HG02759 (cell line): ENCODE data around the gene PRDM12.

Experiments
- ATAC-seq: cut with Tn5 transposase; IDR thresholded peaks from one replicate; pipeline ENCODE4 v1.9.1; 2021; ENCODE audit warnings: mild to moderate bottlenecking, moderate library complexity; ENCODE audit not compliant: unreplicated experiment

PRDM12 gene

GRCh38 chr9:130664251-130665028 lies at the start of gene PRDM12:
PRDM12 (plus strand) TSS chr9:130664594; CDS start chr9:130664654, 60 bp downstream.
- ATAC-seq = no peak

DNA sequence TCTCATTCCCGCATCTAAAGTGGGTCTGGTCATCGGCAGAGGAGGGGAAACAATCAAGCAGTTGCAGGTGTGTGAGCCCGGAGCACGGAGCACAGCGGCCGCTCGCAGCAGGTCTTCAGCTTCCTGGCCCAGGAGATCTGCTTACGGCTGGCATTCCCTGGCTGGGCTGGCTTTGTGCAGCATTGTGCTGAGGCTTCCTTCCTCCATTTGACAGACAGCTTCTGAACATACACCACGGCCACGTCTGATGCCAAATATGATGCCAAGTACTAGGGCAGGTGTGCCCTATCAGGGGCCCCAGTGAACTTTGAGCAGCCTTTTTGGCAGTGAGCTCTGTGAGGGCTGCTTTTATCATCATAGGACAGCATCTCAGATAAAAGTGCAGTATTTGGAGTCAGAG lies 47.9 kb upstream of the PRDM12 start:
- ATAC-seq = no peak

- ATAC-seq = no peak
Measured at GRCh38 chr9:130623466-130623865, 40.9 kb upstream of the PRDM12 start.

- no peak for ATAC-seq
Measured at GRCh38 chr9:130624154-130624553, 40.2 kb upstream of the PRDM12 start.

GRCh38 chr9:130626249-130626996 lies 38.0 kb upstream of the PRDM12 start:
- no peak for ATAC-seq

DNA sequence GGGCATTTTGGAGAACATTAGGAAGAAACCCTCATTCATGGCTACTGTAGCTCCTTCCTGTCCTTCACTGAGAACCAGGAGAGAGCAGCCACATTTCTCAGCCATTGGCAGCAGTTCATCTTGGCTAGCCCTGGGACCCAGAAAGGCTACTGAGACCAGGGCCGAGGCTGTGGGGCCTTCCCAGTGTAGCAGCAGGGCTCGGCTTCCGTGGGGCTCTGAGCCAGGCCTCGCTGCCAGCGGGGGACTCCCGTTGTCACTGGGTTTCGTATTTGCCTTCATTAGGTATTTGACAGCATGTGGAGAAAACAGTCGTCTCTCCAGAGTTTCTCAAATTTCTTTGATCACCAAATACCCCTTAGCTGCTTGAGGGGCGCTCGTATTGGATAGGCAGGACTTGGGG lies 37.3 kb upstream of the PRDM12 start:
- no peak for ATAC-seq

DNA sequence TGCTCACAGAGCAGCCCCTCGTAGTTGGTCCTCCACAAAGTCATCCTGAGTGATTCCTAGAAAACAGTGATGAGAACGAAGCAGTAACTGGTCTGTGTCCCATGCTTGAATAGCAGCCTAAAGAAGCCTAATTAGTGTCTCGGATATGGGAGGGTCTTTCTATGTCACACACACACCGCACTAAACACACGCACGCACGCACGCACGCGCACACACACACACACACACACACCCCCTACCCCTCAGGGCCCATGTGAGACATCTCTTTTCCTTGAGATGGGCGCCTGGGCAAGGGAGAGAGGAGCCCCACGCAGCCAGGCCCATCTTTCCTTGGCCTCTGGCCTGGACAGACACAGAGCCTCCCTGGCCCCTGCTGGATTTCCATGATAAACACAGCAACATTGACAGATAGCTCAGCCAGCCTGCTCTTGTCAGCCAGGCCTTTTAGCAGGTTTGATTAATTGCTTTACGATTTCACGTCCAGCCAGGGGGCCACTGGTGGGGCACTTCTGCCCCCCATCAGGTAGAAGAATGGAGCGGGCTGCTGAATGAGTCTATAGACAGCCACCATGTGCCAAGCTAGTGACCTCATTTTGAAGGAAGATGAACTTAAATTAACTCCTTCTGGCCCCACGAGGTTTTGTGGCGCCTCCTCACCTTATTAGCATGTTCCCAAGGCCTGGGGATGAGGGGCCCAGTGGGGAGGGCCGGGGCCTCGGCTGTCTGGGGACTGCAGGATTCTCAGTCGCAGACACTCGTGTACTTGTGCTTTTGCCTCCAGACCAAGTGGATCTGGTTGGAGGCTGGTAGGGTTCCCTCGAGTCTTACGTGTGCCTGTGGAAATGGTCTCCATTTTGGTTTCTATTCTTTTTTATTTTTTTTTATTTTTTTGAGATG lies 36.2 kb upstream of the PRDM12 start:
- no peak for ATAC-seq

DNA sequence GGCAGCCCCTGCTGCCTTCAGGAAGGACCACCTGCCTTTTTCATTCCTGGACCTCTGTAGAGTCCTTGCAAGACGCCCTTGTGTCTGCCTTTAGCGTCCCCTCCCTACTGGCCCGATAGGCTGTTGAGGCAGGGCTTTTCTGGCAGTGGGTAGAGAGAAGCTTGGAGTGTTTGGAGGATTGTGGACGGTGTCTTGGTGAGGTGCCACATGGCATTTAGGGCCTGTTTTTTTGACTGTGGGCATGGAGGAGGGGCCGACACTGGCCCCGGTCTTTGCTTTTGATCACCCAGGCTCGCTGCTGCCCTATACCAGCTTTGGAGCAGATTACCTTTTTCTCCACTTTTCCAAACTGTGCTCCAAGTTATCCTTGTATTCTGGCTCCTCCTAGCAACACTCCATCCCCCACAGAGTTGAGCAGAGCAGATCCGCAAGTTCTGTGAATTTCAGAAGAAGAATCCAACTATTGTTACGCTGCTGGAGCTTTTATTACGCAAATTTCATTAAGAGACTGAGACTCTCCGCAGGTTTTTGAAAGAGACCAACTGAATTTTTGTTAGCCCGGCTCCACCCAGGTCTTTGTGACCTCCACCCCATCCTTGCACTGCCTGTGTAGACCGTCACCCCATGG lies 34.8 kb upstream of the PRDM12 start:
- ATAC-seq = no peak

GRCh38 chr9:130630071-130630450 lies 34.3 kb upstream of the PRDM12 start:
- no peak for ATAC-seq

DNA sequence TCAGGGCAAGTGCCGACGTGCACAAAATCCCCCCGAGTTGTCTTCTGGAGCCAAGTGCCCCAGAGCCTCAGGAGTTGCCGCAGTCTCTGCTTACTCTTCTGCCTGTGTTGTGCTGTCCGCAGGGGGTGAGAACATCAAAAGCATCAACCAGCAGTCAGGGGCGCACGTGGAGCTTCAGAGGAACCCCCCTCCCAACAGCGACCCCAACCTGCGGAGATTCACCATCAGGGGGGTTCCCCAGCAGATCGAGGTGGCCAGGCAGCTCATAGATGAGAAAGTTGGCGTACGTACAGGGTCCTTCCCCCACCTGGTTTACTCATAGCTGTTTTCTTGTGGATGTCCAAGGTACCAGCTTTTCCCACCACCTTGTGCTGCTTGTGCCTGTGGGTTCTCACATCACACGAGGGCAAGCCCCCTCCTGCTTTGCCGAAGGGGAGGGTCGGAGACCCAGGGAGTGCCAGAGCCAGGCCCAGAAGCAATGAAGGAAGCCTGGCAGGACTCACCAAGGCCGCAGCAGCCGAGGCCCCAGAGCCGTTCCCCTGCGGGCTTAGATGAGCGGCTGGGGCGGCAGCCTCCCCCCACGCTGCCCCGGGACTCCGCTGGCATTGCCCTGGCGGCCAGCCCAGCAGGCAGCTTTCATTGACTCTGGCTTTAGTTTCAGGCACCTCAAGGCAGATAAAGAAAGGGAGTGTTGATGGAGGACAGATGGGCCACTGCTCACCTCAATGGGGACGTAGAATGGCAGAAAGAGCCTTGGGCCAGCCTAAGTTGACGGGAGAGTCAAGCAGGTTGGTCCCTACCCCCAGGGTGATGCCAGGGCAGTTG lies 33.7 kb upstream of the PRDM12 start:
- no peak for ATAC-seq

GRCh38 chr9:130631331-130632080 lies 32.9 kb upstream of the PRDM12 start:
- ATAC-seq = no peak

DNA sequence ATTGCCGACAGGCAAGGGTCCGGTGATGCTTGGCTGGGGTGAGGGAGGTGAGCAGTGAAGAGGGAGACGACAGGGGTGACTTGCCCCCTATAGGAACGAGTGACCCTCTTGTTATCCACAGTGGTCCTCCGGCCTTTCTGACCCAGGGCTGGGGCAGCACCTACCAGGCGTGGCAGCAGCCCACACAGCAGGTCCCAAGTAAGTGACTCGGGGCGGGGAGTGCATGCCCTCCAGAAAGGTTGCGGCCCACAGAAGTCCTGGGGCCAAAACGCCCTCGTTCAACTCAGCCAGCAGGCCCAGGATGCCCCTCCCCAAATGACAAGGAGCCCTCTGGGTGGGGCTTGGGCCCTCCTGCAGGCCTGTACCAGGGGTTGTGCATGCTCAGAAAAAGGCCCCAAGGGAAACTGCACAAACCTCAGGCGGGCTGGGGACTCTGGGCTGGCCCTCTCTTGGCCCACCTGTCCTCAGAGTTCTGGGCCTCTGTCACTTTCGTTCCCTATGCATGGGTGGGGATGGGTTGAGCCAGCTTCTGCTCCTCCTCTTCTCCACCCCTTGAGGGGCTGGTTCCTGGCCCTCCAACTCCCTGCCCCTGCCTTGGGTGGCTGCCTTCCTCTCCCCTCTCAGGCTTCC lies 32.2 kb upstream of the PRDM12 start:
- no peak for ATAC-seq

GRCh38 chr9:130632841-130633240 lies 31.6 kb upstream of the PRDM12 start:
- no peak for ATAC-seq

GRCh38 chr9:130633336-130634190 lies 30.8 kb upstream of the PRDM12 start:
- no peak for ATAC-seq

DNA sequence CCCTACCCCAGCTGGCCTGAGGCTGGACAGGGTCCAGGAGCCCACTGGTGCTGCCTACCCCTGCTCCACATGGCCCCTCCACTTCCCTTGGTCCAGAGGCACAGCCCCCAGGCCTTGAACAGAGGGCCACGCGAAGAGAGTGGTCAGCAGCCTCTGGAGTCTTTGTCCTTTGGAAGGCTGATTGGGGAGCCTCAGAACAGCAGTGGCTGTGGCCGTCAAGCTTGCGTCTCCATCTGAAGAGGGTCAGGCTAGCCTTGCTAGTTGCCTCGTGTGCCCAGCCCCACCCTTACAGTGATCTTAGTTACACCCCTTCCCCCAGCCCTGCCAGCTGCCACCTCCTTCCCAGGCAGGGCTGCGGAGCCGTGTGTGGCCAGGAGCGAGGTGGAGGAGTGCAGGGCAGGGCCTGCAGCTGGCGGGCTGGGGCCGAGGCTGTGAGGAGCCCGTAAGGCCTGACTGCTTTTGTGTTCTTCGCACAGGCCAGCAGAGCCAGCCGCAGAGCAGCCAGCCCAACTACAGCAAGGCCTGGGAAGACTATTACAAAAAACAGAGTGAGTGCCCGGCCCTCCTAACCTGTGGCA lies 30.1 kb upstream of the PRDM12 start:
- no peak for ATAC-seq

- no peak for ATAC-seq
Measured at GRCh38 chr9:130634801-130635200, 29.6 kb upstream of the PRDM12 start.

GRCh38 chr9:130635306-130635705 lies 29.1 kb upstream of the PRDM12 start:
- no peak for ATAC-seq
